ENCODE results near the gene CSNK2B.
"Not testable (repeated sequence)": the region's sequence is repeated elsewhere in the genome, so short reads cannot be mapped to it uniquely, and the experiment has no call there.

CSNK2B gene

DNA sequence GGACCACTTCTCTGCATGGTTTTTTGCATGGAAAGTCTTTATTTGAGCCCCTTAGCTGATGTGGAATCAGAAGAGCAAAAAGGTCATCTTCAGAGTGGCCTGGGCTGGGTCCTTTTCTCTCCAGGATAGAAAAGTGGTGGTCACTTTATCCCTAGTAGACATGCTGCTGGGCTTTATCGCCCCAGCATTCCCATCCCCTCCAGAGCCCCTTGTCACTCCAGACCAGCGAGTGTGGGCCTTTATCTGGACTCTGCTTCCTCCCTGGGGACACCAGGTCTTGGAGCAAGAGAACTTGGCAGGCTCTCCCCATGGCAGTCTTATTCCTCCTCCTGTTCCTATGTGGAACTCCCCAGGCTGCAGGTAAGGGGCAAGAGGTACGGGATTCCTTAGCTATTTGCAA lies 40.7 kb downstream of the CSNK2B start, which contains the start of gene LY6G6F:
LY6G6F (plus strand) TSS at position 268 of the 400 bp plus-strand sequence; CDS start at position 309, 41 bp downstream.
- no peak for DNase-seq (ENCODE audit: low read depth)
- H3K4me3 ChIP-seq (ENCODE audit: low read depth, low read length): no peak within 1 kb of the TSS

DNA sequence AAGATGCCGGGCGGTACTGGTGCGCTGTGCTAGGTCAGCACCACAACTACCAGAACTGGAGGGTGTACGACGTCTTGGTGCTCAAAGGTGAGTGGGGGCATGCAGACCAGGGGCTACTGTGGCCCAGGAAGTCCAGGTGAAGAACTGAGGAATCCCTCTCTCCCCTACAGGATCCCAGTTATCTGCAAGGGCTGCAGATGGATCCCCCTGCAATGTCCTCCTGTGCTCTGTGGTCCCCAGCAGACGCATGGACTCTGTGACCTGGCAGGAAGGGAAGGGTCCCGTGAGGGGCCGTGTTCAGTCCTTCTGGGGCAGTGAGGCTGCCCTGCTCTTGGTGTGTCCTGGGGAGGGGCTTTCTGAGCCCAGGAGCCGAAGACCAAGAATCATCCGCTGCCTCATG lies 41.8 kb downstream of the CSNK2B start:
- no peak overlapping the region for H3K4me3 ChIP-seq (ENCODE audit: low read depth, low read length)

DNA sequence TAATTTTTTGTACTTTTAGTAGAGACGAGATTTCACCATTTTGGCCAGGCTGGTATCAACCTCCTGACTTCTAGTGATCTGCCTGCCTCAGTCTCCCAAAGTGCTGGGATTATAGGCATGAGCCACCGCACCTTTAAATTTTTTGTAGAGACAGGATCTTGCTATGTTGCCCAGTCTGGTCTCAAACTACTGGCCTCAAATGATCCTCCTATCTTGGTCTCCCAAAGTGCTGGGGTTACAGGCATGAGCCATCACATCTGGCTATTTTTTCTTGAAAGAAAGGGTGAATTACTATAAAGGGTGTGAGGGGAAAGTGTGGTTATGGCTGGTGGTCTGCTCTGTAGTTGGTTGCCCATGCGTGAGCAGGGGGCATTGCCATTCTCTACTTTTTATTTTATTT lies 42.3 kb downstream of the CSNK2B start:
- no peak overlapping the region for H3K4me3 ChIP-seq (ENCODE audit: low read depth, low read length)
- no peak for DNase-seq (ENCODE audit: low read depth)

More for the DNA sequence above, 41.8 kb downstream of the CSNK2B start:
- DNase-seq (ENCODE audit: low read depth): no peak

DNA sequence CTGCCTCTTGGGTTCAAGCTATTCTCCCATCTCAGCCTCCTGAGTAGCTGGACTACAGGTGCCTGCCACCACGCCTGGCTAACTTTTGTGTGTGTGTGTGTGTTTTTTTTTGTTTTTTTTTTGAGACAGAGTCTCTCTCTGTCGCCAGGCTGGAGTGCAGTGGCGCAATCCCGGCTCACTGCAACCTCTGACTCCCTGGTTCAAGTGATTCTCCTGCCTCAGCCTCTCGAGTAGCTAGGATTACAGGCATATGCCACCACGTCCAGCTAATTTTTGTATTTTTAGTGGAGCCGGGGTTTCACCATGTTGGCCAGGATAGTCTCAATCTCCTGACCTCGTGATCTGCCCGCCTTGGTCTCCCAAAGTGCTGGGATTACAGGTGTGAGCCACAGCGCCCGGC lies 43.3 kb downstream of the CSNK2B start:
- not testable (repeated sequence) for DNase-seq (ENCODE audit: low read depth); H3K4me3 ChIP-seq (ENCODE audit: low read depth, low read length)

DNA sequence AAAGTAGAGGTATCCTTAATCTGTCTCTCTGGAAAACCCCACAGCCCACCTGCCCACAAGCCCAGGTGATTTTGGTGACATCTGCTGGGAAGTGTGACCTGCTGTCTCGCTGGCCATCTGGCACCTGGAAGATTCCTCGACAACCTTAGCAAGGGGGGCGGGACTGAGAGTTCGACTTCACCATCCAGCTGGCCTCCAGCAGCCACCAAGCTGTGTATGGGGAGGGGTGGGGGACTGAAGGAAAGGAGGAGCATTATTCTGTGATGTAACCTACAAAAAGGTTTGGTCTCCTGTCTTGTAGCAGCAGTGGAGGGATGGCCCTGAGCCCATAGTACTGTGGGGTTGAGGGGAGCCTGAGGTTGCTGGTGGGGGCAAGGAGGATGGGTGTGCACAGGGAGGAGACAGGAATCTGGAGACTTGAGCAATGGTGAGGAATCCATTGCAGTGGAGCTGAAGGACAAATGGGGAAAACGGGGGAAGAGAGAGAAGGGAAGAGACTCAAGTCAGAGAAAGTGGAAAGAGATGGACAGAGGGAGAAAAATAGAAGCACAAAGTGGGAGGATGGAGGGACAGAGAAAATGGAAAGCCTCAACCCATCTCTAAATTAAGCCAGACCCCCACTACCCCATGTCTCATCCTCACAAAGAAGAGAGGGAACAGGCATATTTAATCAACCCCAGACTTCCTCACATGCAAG lies 44.8 kb downstream of the CSNK2B start:
- no peak for DNase-seq (ENCODE audit: low read depth)
- H3K4me3 ChIP-seq (ENCODE audit: low read depth, low read length): no peak overlapping the region

DNA sequence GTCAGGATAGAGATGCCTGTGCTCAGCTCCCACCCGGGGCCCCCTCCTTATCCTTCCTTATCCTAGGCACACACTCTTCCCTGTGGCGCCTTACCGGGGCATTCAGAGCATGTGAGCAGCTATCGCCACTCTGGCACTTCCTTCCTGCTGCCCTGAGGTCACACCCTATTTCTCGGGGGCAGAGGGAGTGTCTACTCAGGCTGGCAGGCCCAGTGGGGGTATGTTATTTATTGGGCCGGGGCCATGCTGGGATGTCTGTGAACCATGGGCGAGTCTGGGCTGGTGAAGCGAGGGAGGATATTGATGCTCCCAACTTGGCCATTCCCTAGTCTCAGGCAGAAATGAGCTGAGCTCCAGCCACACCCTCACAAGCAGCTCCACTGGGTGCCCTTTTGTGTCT lies 45.4 kb downstream of the CSNK2B start:
- no peak overlapping the region for H3K4me3 ChIP-seq (ENCODE audit: low read depth, low read length)
- no peak for DNase-seq (ENCODE audit: low read depth)

DNA sequence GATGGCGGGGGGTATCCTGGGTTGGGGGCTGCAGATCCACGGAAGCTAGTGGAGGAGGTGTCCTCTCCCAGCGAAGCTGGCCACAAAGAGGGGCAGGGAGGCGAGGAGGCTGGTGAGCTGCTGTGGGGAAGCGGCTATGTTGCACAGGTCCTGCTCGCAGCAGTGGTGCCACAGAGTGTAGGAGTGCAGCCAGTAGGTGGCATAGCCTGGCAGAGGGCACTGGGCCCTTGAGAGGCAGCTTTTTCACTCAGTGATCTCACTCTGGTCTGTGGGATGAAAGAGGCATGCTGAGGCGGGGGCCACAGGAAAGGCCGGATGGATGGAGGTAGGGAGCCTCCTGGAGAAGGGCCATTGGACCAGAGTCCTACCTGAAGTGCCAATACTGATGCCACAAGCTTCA lies 46.4 kb downstream of the CSNK2B start:
- no peak overlapping the region for H3K4me3 ChIP-seq (ENCODE audit: low read depth, low read length)
- DNase-seq (ENCODE audit: low read depth): no peak

DNA sequence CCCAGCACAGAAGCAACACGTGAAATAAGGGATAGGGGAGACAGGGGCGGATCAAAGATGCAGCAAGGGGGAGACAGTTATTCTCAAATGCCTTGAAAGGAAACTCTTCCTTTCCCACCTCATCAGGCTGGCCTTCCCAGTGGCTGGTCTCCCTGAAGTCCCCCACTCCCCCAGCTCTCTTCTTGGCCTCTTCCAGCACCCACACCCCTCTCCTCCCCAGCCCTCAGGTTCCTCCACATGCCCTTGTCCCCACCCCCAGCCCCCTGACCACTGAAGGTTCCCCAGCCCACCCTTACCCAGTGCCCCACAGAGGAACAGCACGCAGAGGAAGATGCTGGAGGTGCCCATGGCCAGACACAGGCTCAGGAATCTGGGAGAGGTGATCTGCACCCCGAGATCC lies 47.6 kb downstream of the CSNK2B start:
- no peak overlapping the region for H3K4me3 ChIP-seq (ENCODE audit: low read depth, low read length)

DNA sequence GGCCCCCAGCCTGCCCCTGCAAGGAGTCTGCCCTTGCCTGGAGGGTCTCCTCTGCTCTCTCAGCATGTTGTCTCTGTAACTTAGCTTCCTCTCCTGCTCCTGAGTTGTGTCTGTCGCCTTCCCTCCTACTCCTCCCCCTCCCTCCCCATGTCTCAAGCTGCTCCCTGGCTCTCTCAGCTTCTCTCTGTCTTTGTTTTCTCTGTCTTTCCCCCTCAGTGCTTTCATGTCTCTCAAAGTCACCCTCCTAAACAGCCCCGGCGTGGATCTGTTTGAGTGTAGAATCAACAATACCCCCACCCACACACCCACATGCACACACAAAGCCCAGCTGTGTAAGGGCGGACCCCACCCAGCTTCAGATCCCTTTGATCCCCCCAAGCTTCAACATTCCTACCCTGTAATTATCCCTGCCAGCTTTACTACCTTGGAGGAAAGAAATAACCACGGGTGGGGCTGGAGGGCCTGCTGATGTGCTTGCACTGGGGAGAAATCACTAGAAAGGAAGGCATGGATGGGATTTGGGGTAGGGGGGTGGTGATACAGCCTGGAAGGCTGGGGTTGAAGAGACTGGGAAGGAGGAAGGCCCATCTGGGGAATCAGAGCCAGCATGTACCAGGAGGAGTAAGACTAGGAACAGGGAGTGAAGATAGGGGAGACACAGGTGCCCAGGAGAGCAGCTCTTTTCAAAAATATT lies 48.3 kb downstream of the CSNK2B start:
- H3K4me3 ChIP-seq (ENCODE audit: low read depth, low read length): no peak overlapping the region
- DNase-seq (ENCODE audit: low read depth): no peak

More for the DNA sequence above, 47.6 kb downstream of the CSNK2B start:
- DNase-seq (ENCODE audit: low read depth): no peak

DNA sequence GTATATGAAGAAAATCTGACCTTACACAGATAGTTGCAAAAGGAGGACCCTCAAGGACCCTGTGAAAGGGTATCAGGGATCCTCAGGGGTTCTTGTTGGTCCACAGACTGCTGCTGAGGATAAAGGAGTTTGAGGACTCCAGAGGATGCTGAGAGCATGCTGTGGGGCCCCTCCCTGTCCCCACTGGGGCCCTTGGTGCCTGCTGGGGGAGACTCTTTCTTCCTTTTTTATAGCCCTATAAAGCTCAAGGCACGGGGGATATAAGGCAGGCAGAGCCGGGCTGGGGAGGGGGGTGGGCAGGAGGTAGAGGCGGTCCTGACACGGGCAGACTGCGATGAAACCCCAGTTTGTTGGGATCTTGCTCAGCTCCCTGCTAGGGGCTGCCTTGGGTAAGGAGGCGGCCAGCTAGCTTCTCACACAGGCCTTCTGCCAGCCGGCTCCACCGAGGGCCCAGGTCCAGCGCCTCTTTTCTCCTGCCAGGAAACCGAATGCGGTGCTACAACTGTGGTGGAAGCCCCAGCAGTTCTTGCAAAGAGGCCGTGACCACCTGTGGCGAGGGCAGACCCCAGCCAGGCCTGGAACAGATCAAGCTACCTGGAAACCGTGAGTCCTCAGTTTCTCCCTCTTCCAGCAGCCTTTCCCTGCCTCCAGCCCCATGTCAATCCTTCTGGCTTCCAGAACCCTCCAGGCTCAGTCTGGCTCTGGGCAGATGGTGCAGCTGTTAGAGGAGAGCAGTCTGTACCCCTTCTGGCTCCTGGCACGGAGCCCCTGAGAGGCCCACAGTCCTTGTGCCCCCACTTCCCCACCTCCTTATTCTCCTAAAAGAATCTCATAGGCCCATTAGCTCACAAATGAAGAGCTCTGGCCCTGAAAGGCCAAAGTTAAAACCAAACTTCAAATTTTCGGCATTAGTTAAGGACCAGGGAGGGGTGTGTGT lies 49.4 kb downstream of the CSNK2B start, which contains the start of gene LY6G6D:
LY6G6D (plus strand) TSS at position 327 of the 937 bp plus-strand sequence; CDS start at position 335, 8 bp downstream.
- no peak for DNase-seq (ENCODE audit: low read depth)
- H3K4me3 ChIP-seq (ENCODE audit: low read depth, low read length): no peak within 1 kb of the TSS

DNA sequence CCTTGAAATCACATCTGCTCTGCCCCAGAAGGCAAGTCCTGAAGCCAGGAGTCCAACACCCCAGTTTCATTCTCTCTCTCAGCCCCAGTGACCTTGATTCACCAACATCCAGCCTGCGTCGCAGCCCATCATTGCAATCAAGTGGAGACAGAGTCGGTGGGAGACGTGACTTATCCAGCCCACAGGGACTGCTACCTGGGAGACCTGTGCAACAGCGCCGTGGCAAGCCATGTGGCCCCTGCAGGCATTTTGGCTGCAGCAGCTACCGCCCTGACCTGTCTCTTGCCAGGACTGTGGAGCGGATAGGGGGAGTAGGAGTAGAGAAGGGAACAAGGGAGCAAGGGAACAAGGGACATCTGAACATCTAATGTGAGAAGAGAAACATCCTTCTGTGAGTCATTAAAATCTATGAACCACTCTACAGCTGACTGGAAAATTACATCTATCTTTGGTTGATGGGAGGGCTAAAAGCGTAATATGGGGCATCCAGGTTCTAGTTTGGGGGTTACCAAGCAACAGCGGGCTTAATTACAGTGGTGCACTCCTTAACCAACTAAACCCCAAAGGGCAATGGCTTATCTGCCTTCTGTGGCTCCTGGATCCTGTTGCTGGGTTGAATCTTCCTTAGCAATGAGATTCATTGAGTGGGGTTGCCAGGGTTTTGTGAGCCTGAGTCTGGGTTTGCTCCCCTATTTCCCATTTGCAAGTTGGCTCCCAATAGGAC lies 51.8 kb downstream of the CSNK2B start:
- no peak for DNase-seq (ENCODE audit: low read depth)
- H3K4me3 ChIP-seq (ENCODE audit: low read depth, low read length): no peak overlapping the region

DNA sequence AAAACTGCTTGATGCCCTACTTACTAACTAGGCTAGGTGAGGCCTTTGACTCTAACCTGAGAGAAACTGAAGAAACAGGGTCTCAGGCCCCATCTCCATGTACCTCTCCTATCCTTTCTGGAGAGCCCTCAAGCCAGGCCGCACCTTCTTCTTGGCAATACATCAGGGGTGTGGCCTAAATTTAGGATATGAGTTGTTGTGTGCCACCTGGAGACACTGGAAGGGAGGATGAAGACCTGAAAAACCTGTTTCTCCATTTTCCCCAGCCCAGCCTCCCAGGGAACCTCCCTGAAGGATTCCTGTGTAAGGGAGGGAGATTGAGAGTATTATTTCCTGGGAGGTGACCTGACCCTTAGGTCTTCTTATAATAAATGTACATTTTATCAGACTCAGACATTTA lies 52.4 kb downstream of the CSNK2B start:
- no peak for DNase-seq (ENCODE audit: low read depth)
- H3K4me3 ChIP-seq (ENCODE audit: low read depth, low read length): no peak overlapping the region

DNA sequence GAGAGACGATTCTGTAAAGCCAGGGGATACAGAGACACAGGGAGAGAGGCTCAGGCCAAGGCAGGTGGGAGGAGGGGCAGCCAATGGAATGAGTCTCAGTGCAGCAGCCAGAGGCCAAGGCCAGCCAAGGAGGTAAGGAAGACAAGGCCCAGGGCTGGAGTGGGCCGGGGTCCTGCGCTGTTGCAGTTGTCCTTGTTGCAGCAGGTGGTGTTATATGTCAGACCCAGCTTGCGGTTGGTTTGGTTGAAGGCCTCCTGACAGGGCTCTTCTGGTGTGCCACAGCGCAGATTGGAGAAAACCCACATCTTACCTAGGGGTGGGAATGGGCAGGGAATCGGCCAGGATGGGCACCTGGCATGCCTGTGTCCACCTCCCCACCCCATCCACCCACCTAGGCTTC lies 53.1 kb downstream of the CSNK2B start:
- H3K4me3 ChIP-seq (ENCODE audit: low read depth, low read length): no peak overlapping the region
- no peak for DNase-seq (ENCODE audit: low read depth)

Data from skeletal muscle cell (primary cell).